Adipose tissue (tissue), 3 donors: ENCODE measurements around the gene METTL9. TPM values are rescaled to one million over a fixed set of nuclear protein-coding genes. Genes with fewer than 3 reads are reported as not detected.
"Not testable (repeated sequence)": the region's sequence is repeated elsewhere in the genome, so short reads cannot be mapped to it uniquely, and the experiment has no call there.

Source experiments
- H3K27ac ChIP-seq: one replicate; pipeline ENCODE4 v1.5.1; 2013; ENCODE audit warnings: low read depth, low read length
- WGBS, 3 donors: extraction: QIAGEN DNeasy Blood & Tissue Kit; methylation state at CpG; one replicate each; pipeline ENCODE4 v1.1.7; 2013; 5-methylcytosine and 5-hydroxymethylcytosine counted together
- polyA plus RNA-seq, 3 donors: library from polyadenylated mRNA; stranded (reverse); fragments of 200-250 nt; gene quantifications; one replicate each; pipeline ENCODE4 v1.2.3, GENCODE V29; 2013
- donor health status: healthy with polysubstance abuse.
- donor health status: Bipolar disorder and iron deficiency.
- donor health status: healthy.

METTL9 gene
- polyA plus RNA-seq, 3 donors: 25.3 to 72.7 (median 72.1) TPM

- 86 to 88% (median 87%) methylated on average over 18 of the region's 18 CpGs for WGBS, 3 donors
- no peak overlapping the region for H3K27ac ChIP-seq
Observed at GRCh38 chr16:21646721-21647561, 47.6 kb downstream of the METTL9 start.

DNA sequence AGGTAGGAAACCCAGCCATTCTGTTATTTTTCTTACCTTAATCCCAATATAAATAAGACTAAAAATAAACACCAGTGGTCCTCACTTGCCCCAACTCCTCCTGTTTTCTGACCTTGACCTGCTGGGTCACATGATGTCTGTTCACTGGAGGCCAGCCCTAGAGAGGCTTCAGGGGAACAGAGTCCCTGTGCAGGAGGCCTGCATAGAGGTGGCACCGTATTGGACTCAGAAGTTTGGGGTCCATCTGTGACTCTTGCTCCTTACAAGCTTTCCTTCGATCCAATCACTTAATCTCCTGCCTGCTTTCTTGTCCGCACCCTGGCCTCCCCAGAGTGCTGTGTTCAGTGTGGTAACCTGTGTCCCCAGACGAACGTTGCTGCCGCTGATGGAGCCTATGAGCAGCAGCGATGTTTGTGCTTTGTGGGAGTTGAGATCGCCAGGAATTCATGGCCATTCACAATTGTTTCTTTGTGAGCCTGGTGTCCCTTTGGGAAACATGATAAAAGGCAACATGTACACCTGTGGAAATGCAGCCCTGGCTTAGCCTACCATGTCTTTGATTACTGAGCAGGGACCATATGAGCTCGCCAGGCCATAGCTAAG lies 48.3 kb downstream of the METTL9 start:
- no peak overlapping the region for H3K27ac ChIP-seq
- WGBS, 3 donors: 78 to 95% (median 92%) methylated on average over 9 of the region's 9 CpGs

DNA sequence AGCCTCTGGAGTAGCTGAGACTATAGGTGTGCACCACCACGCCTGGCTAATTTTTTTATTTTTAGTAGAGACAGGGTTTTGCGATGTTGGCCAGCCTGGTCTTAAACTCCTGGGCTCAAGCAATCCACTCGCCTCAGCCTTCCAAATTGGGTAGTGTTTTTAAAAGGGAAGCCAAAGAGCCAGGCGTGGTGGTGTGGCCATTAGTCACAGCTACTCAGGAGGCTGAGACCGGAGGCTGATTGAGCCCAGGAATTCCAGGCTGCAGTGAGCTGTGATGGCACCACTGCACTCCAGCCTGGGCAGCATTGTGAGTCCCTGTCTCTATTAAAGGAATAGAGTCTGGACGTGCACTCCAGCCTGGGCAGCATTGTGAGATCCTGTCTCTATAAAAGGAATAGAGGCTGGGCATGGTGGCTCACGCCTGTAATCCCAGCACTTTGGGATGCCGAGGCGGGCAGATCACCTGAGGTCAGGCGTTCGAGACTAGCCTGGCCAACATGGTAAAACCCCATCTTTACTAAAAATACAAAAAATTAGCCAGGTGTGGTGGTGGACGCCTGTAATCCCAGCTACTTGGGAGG lies 50.5 kb downstream of the METTL9 start:
- H3K27ac ChIP-seq: not testable (repeated sequence)
- WGBS, 3 donors: 91 to 96% (median 92%) methylated on average over 12 of the region's 12 CpGs

DNA sequence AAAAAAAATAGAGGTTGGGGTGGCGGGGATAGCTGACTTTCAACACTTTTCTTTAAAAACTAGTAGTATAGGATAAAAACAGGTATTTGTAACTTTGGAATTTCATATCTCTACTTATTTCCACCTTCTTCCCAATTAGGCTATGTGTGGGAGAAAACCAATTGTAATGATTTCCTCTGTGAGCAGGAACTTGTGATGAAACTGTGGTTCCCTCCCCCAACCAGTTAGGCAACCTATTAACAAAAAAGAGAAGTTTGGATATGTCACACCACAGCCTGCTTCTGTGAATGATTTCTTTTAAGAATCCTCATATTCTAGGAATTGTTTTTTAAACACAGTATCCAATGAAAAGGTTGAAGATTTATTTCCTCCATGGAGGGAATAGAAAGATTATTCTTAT lies 51.1 kb downstream of the METTL9 start:
- WGBS, 3 donors: 77 to 100% (median 84%) methylated on average over 1 of the region's 1 CpG
- H3K27ac ChIP-seq: no peak overlapping the region

- 86 to 90% (median 89%) methylated on average over 3 of the region's 3 CpGs for WGBS, 3 donors
- no peak overlapping the region for H3K27ac ChIP-seq
Observed at GRCh38 chr16:21651515-21651914, 52.1 kb downstream of the METTL9 start.

DNA sequence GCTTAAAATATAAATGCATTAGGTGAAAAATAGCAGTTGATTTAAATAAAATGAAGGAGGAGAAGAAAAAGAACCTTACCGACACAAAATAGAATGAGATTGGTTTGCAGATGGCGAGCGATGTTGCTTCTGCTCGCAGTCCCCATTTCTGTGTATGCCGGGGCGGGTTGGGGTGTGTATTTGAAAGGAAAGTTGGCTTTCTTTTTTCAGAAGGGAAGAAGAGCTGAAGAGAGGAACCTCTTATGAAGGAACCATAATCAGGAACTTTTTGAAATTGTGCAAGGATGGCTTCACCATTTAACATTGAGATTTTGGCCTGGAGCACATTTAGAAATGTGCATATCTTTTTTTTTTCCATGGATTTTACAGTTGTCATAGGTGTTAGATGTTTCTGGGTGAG lies 53.1 kb downstream of the METTL9 start, which contains the start of gene IGSF6:
IGSF6 (minus strand) TSS at position 156 of the 400 bp plus-strand sequence; CDS start at position 146, 10 bp downstream.
- WGBS, 3 donors: 62 to 94% (median 64%) methylated on average over 6 of the region's 6 CpGs
- no peak within 1 kb of the TSS for H3K27ac ChIP-seq

DNA sequence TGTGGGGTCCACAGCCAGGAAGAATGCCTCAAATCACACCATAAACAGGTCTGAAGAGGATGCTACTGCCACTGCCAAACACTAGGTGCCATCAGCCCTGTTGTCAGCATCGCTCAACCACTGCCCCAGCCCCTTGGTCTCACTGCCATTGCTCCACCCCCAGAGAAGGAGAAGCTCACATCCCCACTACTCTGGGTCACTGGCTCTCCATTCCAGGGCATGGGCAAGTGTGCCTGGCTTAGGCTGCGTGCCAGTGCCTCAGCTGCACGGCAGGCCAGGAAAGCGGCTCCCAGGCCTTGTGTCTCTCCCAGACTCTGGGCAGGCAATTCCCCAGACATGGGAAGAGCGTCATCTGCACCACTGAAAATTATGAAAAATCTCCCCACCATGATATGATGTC lies 54.2 kb downstream of the METTL9 start:
- WGBS, 3 donors: 52 to 81% (median 78%) methylated on average over 5 of the region's 5 CpGs
- H3K27ac ChIP-seq: no peak overlapping the region

- 83 to 97% (median 88%) methylated on average over 1 of the region's 1 CpG for WGBS, 3 donors
- no peak overlapping the region for H3K27ac ChIP-seq
Observed at GRCh38 chr16:21654466-21654865, 55.1 kb downstream of the METTL9 start.

- H3K27ac ChIP-seq: no peak overlapping the region
- 36 to 89% (median 70%) methylated on average over 2 of the region's 2 CpGs for WGBS, 3 donors
Observed at GRCh38 chr16:21654881-21655280, 55.5 kb downstream of the METTL9 start.

DNA sequence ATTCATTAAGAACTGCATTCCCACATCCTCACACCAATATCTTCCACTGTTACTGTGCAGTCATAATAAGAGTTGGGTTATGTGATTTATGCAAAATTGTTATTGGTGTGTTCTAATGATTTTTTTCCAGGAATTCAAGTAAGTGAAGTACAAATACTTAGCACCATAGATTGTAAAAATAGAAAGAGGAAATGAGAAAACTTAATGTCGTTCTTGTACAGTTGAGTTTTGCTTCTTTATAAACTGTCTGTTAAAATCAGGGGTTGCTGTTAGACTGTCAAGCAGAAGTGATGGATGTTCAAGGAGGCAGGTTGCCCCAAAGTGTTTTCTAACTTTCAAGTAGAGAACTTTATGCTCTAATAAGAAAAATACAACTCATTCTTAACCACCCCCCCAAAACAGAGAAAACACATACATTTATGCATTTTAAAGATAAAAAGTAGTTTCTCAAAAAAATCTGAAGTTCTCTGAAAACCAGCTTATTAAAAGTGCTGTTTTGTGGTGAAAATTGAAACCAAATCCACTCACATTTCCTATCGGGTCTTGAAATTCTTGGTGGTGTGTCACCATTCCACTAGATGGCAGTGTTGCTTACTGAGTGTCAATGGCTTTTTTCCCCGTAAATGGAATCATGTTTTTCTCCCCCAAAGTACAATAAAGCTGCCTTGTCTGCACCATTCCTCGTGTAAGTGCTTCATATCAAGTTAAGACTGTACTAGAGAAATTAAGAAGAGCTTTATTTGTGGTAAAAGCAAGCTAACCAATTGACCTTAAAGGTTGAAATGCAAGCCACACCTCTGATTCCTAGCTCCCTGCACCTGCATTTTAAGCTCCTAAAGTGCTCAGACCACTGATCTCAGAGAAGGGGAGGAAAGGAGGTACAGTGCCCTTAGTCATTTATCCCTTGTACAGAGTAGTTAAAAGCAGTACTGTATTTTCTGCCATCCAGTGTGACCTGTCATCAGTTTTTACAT lies 57.7 kb downstream of the METTL9 start:
- no peak overlapping the region for H3K27ac ChIP-seq
- 7 to 16% (median 9%) methylated on average over 4 of the region's 4 CpGs for whole genome bisulfite sequencing, 3 donors

DNA sequence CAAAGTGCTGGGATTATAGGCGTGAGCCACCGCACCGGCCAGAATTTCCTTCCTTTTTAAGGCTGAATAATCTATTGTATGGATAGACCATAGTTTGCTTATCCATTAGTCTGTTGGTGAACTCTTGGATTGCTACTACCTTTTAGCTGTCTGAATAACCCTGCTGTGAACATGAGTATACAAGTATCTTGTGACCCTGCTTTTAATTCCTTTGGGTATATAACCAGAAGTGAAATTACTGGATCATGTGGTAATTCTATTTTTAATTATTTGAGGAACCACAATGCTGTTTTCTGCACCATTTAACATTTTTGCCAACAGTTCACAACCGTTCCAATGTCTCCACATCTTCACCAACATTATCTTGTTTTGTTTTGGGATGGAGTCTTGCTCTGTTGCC lies 59.7 kb downstream of the METTL9 start:
- 82 to 94% (median 84%) methylated on average over 4 of the region's 4 CpGs for WGBS, 3 donors
- H3K27ac ChIP-seq: no peak overlapping the region

- 9% methylated on average over 44 to 45 of the region's 45 CpGs for WGBS, 3 donors
- no peak within 1 kb of the TSS for H3K27ac ChIP-seq
Observed at GRCh38 chr16:21663889-21664647, 64.7 kb downstream of the METTL9 start, which contains the start of gene OTOA. OTOA (plus strand) TSS chr16:21663968; CDS start chr16:21678515, 14,547 bp downstream.

DNA sequence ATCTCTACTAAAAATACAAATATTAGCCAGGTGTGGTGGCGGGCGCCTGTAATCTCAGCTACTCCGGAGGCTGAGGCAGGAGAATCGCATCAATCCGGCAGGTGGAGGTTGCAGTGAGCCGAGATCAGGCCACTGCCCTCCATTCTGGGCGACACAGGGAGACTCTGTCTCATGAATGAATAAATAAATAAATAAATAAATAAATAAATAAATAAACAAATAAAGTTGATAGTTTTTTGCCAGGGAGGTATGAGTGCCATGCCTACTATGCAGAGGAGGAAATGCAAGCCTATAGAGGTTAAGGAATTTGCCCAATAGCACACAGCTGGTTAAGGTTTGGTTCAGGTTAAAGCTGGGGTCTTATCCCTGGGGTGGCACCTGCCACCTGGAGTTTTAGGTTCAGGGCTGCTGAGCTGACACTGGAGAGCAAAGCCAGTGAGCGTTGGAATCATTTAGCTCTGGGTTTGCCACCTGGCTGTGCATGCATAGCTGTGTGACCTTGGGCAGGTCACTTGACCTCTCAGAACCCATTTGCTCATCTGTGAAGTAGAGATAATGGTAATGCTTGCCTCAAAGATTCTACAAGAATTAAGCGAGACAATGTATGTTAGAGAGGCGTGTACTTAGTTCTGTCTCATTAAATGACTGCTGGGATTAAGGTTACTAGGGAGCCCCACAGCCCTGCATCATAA lies 65.6 kb downstream of the METTL9 start:
- WGBS, 3 donors: 92 to 97% (median 96%) methylated on average over 10 of the region's 10 CpGs
- H3K27ac ChIP-seq: no peak overlapping the region

DNA sequence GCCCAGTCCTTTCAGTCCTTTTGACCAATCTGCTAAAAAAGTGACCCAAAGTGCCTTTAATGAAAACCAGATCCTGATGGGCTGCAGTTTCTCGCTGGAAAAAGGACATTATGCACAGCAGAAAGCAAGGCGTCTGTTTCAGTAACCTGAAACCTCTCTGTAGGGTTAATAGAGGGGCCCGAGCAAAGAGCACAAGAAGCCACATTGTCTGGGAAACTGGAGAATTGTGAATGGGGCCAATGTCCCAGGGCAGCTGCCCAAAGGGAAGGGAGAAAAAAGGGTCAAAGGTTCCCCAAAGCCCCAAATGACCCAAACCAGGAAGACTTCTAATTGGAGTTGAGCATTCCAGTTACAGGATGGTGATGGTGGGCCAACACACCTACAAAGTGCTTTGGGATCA lies 67.4 kb downstream of the METTL9 start:
- H3K27ac ChIP-seq: no peak overlapping the region
- WGBS, 3 donors: 40 to 60% (median 55%) methylated on average over 3 of the region's 3 CpGs

DNA sequence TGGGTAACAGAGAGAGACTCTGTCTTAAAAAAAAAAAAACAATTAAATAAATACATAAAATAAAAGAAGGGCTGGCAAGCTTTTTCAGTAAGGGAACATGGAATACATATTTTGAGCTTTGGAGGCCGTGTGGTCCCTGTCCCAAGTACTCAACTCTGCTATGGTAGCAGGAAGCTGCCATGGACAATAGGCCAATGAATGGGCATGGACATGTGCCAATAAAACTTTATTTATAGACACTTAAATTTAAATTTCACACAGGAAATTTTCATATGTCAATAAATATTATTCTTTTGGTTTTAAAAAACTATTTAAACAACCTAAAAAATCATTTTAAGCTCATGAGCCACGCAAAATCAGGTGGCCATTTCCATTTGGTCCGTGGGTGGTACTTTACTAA lies 68.2 kb downstream of the METTL9 start:
- H3K27ac ChIP-seq: no peak overlapping the region
- 85 to 89% (median 88%) methylated on average over 3 of the region's 3 CpGs for WGBS, 3 donors

DNA sequence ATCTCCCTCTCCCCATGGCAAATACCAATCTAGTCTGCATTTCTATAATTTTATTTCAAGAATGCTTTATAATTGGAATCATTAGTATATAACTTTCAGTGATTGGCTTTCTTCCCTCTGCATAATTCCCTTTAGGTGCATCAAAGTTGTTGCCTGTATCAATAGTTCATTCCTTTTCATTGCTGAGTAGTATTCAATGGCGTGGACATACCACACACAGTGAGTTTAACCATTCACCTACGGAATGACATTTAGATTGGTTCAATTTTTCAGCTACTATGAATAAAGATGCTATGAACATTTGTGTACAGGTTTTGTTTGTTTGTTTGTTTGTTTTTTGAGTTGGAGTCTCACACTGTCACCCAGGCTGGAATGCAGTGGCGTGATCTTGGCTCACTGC lies 74.1 kb downstream of the METTL9 start:
- WGBS, 3 donors: 66 to 93% (median 92%) methylated on average over 3 of the region's 3 CpGs
- H3K27ac ChIP-seq: no peak overlapping the region

DNA sequence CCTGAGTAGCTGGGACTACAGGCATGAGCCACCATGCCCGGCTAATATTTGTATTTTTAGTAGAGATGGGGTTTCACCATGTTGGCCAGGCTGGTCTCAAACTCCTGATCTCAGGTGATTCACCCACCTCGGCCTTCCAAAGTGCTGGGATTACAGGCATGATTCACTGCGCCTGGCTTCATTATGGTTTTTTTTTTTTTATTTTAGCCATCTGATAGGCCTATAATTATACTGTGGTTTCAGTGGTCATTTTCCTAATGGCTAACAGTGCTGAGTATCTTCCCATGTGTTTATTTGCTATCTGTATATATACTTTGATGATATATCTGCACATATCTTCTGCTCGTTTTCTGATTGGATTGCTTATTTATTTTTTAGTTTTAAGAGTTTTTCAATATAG lies 75.1 kb downstream of the METTL9 start:
- not testable (repeated sequence) for H3K27ac ChIP-seq
- 86 to 91% (median 88%) methylated on average over 4 of the region's 4 CpGs for WGBS, 3 donors
